Peyer's patch (tissue), 4 donors: ENCODE results near the gene UACA. TPM values are rescaled to one million over a fixed set of nuclear protein-coding genes. Genes with fewer than 3 reads are reported as not detected.

Source experiments
- DNase-seq, 3 donors: peaks; one replicate each; pipeline ENCODE4 v3.0.0-alpha.2; 2017 to 2019
- H3K27ac ChIP-seq, 4 donors: fragments of 200-600 bp; sonication (generic); one replicate each; pipeline ENCODE4 v1.5.1; 2016 to 2019
- H3K27me3 ChIP-seq, 2 donors: fragments of 200-600 bp; sonication (generic); one replicate each; pipeline ENCODE4 v1.5.1; 2019
- H3K36me3 ChIP-seq, 3 donors: fragments of 200-600 bp; sonication (generic); one replicate each; pipeline ENCODE4 v1.5.1; 2016 to 2019
- H3K4me1 ChIP-seq, 4 donors: fragments of 200-600 bp; sonication (generic); one replicate each; pipeline ENCODE4 v1.5.1; 2016 to 2019
- H3K4me3 ChIP-seq, 4 donors: fragments of 200-600 bp; sonication (generic); 1 replicate in 3 of 4; 2 replicates in 1 of 4; pipeline ENCODE4 v1.5.1; 2016 to 2019; ENCODE audit warnings: mild to moderate bottlenecking in 1 of 4
- H3K9me3 ChIP-seq, 4 donors: fragments of 200-600 bp; sonication (generic); one replicate each; pipeline ENCODE4 v1.5.1; 2016 to 2019; ENCODE audit warnings: mild to moderate bottlenecking in 1 of 4
- POLR2A ChIP-seq, 2 donors: fragments of 450-650 bp; IDR thresholded peaks; one replicate each; pipeline ENCODE4 v1.5.1; 2017; ENCODE audit warnings: antibody characterized with exemption in 2 of 2, mild to moderate bottlenecking in 2 of 2, moderate library complexity in 2 of 2
- total RNA-seq, 4 donors: library from RNA; depleted of rRNA; stranded (reverse); fragments of >200 nt; gene quantifications; one replicate each; pipeline ENCODE4 v1.1.0, GENCODE V29; 2016
- TF ChIP-seq, protein P1 (sequence below), 6 experiments: fragments of 450-650 bp in 4 of 6; fragments of 200-600 bp in 2 of 6; sonication (generic) in 1 of 6; IDR thresholded peaks; one replicate each; pipeline ENCODE4 v1.5.1; 2017 to 2019; ENCODE audit warnings: antibody characterized with exemption in 6 of 6, mild to moderate bottlenecking in 3 of 6, moderate library complexity in 1 of 6

Gene UACA
- total RNA-seq, 4 donors from 2014 or later: 41.8 to 59.1 (median 46.9) TPM

DNA sequence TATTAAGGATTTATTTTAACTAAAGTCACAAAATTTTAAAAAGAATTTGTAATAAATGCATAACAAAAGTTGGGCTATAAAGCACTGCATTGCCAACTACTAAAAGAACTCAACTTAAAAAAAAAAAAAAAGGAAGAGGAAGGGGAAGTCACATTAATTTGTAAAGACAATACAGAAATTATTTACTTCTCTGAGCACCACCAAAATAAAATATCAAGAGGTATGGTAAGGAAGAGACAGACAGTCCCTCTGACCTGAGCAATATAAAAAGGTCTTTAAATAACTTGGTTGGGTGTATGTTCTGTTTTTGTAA lies 83.5 kb downstream of the UACA start:
- Histone ChIP-seq H3K27me3 (no peaks in the 10 kb centered on the region), H3K36me3 (peaks cover 0 to 10% (median 0%) of the 10 kb centered on the region in 3 donors), H3K4me3 (no peak overlapping the region), H3K27ac (no peak overlapping the region), H3K4me1 (no peaks in the 10 kb centered on the region), H3K9me3 (no peaks in the 10 kb centered on the region)
- DNase-seq: no peak
- no peak for TF ChIP-seq POLR2A (IDR thresholded peaks at IDR 0.05)
- TF ChIP-seq, protein P1, sequence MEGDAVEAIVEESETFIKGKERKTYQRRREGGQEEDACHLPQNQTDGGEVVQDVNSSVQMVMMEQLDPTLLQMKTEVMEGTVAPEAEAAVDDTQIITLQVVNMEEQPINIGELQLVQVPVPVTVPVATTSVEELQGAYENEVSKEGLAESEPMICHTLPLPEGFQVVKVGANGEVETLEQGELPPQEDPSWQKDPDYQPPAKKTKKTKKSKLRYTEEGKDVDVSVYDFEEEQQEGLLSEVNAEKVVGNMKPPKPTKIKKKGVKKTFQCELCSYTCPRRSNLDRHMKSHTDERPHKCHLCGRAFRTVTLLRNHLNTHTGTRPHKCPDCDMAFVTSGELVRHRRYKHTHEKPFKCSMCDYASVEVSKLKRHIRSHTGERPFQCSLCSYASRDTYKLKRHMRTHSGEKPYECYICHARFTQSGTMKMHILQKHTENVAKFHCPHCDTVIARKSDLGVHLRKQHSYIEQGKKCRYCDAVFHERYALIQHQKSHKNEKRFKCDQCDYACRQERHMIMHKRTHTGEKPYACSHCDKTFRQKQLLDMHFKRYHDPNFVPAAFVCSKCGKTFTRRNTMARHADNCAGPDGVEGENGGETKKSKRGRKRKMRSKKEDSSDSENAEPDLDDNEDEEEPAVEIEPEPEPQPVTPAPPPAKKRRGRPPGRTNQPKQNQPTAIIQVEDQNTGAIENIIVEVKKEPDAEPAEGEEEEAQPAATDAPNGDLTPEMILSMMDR (IDR thresholded peaks at IDR 0.05): no peak

DNA sequence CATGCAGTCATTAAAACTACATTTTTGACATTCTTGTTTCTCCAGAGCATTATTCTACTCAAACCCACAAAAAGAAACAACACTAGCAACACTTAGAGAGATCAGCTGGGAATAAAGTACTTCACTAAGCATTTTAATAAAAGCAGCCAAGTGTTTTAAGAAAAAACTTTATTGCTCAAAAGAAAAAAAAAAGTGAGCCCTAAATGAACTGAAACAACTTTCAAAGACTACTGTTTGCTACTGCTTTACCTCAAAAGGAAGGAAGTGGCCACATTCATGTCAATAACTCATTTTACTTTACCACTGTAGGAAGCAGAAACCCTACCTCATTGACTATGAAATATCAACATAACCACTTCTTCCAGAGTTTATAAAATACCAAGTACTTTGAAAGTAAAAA lies 91.3 kb downstream of the UACA start:
- DNase-seq: no peak
- Histone ChIP-seq H3K27me3 (no peaks in the 10 kb centered on the region), H3K4me1 (peaks cover 0 to 4% (median 0%) of the 10 kb centered on the region in 4 donors), H3K4me3 (no peak overlapping the region), H3K9me3 (no peaks in the 10 kb centered on the region), H3K27ac (no peak overlapping the region), H3K36me3 (peaks cover 0 to 21% (median 0%) of the 10 kb centered on the region in 3 donors)
- no peak for TF ChIP-seq POLR2A (IDR thresholded peaks at IDR 0.05)
- TF ChIP-seq, protein P1 (IDR thresholded peaks at IDR 0.05): no peak

DNA sequence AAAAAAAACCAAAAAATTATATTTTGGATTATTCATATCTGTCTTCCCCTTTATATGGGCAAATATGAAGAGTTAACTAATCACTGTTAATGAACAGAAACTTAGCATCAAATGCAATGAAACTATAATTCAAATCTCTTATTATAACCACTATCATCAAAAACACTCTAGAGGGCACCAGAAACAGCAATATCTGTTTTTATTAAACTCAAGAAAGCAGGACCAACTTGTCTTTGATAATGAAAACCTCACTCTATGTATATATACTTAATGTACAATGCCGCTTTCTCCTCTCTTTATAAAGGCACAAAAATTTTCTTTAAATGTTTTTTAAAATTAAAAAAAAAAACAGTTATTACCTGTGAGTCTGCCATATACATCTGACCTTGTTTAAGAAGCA lies 92.7 kb downstream of the UACA start:
- H3K36me3 ChIP-seq: peaks cover 0 to 13% (median 0%) of the 10 kb centered on the region in 3 donors
- no peak overlapping the region for H3K27ac ChIP-seq
- H3K9me3 ChIP-seq: no peaks in the 10 kb centered on the region
- no peak for TF ChIP-seq POLR2A (IDR thresholded peaks at IDR 0.05)
- TF ChIP-seq, protein P1 (IDR thresholded peaks at IDR 0.05): peak in 3 of 6 experiments; percentile 8 to 45 (median 35)
- peaks cover 0 to 4% (median 0%) of the 10 kb centered on the region in 4 donors for H3K4me1 ChIP-seq
- no peak overlapping the region for H3K4me3 ChIP-seq
- H3K27me3 ChIP-seq: no peaks in the 10 kb centered on the region
- DNase-seq: no peak

DNA sequence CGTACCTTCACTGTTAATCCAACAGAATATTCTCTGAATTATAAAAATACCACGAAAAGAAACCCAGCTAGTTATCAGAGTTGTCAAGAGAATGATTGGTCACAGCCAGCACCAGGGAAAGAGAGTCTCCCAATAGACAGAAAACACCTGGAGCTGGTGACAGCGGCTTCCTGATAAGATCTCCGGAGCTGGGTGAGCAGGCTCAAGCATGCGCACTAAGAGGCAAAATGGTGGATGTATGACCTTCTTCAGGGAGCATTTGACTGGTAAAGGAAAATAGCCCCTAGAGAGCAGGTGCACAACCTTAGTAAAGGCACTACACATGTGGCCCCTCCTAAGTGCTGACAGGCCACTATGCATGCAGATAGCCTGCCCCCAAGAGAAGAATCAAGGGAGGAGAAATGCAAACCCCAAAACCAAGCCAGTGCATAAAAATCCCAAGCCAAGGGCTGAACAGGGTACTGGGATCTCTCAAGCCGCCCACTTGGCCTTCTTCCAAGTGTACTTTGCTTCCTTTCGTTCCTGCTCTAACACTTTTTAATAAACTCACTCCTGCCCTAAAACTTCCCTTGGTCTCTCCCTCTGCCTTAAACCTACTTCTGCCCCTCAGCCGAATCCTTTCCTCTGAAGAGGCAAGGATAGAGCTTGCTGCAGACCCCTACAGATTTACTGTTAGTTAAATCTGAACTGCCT lies 93.2 kb downstream of the UACA start:
- H3K36me3 ChIP-seq: peaks cover 0 to 11% (median 0%) of the 10 kb centered on the region in 3 donors
- TF ChIP-seq POLR2A (IDR thresholded peaks at IDR 0.05): no peak
- TF ChIP-seq, protein P1 (IDR thresholded peaks at IDR 0.05): no peak
- H3K27ac ChIP-seq: no peak overlapping the region
- H3K4me1 ChIP-seq: peaks cover 0 to 4% (median 0%) of the 10 kb centered on the region in 4 donors
- H3K27me3 ChIP-seq: no peaks in the 10 kb centered on the region
- H3K4me3 ChIP-seq: no peak overlapping the region
- peak in 1 of 3 donors; percentile 62 for DNase-seq
- no peaks in the 10 kb centered on the region for H3K9me3 ChIP-seq

DNA sequence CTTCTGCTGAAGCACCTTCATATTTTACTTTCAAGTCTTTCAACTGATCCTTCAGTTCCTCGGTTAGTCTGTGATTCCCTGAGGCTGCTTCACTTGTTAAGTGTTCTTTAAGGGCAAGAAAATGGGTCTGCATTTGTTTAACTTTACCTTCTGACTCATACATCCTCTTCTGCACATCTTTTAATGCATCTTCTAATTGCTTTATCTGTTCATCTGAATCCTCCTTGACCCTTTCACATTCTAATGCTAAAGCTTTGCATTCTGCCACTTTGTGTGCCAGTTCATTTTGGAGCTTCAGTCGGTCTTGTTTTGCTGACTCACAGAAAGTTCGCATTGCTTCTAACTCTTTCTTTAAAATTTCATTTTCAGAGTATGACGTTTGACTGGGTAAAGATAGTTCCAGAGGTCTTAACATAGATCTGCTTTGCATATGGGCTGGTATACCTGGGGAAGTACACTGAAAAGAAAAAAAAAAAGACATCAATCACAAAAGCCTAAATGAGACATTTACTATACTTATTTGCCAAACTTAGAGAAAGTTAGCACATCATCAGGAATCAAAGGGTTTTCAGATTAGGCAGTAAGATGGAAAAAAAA lies 94.3 kb downstream of the UACA start:
- no peak overlapping the region for H3K4me3 ChIP-seq
- H3K27ac ChIP-seq: no peak overlapping the region
- peaks cover 0 to 4% (median 0%) of the 10 kb centered on the region in 4 donors for H3K4me1 ChIP-seq
- no peaks in the 10 kb centered on the region for H3K9me3 ChIP-seq
- H3K27me3 ChIP-seq: no peaks in the 10 kb centered on the region
- no peak for DNase-seq
- peaks cover 0 to 11% (median 0%) of the 10 kb centered on the region in 3 donors for H3K36me3 ChIP-seq
- TF ChIP-seq POLR2A (IDR thresholded peaks at IDR 0.05): no peak
- TF ChIP-seq, protein P1 (IDR thresholded peaks at IDR 0.05): no peak
